LNCAP (cell line): ENCODE measurements around the gene PFDN1.

ENCODE experiments used
- TF ChIP-seq, protein P1 (sequence below): fragments of 450-650 bp; IDR thresholded peaks from 2 replicates; pipeline ENCODE4 v1.5.1; 2017; ENCODE audit warnings: mild to moderate bottlenecking

The PFDN1 gene

GRCh38 chr5:140293849-140294100 lies 9.1 kb downstream of the PFDN1 start:
- TF ChIP-seq, protein P1, sequence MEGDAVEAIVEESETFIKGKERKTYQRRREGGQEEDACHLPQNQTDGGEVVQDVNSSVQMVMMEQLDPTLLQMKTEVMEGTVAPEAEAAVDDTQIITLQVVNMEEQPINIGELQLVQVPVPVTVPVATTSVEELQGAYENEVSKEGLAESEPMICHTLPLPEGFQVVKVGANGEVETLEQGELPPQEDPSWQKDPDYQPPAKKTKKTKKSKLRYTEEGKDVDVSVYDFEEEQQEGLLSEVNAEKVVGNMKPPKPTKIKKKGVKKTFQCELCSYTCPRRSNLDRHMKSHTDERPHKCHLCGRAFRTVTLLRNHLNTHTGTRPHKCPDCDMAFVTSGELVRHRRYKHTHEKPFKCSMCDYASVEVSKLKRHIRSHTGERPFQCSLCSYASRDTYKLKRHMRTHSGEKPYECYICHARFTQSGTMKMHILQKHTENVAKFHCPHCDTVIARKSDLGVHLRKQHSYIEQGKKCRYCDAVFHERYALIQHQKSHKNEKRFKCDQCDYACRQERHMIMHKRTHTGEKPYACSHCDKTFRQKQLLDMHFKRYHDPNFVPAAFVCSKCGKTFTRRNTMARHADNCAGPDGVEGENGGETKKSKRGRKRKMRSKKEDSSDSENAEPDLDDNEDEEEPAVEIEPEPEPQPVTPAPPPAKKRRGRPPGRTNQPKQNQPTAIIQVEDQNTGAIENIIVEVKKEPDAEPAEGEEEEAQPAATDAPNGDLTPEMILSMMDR, result no peak

DNA sequence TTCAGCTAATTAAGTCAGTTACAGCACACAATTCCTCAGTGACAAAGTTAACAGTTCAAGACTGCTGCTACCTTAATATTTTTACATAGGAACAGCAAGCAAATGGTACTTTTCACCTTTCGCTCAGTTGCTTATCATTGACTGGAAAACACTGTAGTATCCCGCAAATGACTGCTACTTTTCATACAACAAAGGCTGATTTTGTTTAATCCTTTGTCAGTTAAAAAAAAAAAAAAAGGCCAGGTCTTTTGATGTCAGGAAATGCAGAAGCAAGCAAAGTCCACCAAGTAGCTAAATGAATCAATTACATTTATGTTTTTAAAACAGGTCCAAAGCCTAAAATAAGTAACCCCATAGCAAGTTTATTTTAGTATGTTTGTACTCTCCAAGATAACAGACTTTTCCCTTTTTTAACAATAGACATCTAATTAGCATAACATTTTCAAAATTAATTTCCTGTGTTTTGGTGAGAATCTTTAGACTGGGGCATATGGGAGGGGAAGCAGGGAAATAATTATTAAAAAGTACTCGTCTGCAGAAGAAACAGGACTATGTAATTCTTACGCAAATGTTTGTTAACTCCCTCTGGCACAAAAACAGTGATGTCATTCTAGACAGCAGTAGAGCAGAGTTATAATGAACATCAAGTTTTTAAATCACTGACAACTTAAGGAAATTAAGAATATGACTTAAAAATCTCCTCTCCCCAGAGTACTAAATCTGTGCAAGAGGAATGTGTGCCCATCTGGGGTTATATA lies 9.6 kb downstream of the PFDN1 start:
- TF ChIP-seq, protein P1, result no peak

GRCh38 chr5:140292212-140293036 lies 10.5 kb downstream of the PFDN1 start:
- TF ChIP-seq, protein P1, result no peak

GRCh38 chr5:140287801-140288521 lies 14.9 kb downstream of the PFDN1 start:
- TF ChIP-seq, protein P1, result no peak

DNA sequence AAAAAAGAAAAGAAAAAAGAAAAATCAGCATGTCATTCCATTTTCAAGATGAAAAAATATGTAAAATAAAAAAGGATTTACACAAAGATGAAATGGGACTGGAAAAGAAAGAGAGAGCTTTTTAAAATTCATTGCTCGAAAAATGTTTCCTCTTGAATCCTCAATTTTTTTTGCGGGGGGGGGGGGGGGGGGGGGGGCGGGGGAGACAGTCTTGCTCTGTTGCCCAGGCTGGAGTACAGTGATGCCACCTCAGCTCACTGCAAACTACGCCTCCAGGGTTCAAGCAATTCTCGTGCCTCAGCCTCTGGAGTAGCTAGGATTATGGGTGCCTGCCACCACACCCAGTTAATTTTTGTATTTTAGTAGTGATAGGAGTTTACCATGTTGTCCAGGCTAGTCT lies 16.5 kb downstream of the PFDN1 start:
- TF ChIP-seq, protein P1, result no peak

DNA sequence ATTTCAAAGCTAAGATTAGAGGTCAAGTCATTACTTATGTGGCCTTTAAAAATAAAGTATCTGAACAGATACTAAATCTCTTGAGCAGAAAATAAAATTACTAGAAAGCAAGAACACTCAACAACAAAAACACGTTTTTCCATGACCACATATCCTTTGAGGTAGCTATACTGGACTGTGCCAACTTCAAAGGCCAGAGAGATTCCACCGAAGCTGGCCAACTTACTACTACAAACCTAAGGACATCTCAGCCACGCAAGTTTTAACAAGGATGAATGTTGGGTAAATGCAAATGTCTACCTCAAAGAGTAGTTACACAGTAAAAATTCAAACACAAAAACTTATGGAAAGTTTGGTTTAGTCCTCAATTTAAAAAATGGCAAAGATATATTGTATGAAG lies 18.9 kb downstream of the PFDN1 start:
- TF ChIP-seq, protein P1, result no peak

DNA sequence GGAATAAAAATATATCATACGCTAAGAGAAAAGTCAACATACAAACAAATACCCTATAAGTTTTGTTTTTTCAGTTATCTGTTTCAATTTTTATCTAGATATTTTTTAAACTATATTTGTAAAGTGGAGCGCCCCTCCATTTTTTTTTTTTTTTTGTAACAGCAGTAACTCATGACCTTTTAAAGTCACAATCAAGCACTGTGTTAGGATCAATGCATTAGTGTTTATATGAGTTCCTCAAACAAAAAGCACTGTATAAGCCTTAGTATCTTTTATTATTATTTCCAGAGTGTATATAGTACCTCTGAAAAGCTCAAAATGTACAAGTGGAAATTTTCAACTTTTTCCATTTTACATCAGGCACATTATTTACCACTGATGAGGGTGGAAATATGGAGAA lies 20.6 kb downstream of the PFDN1 start:
- TF ChIP-seq, protein P1, result no peak
